ENCODE results near the gene XYLT1. TPM values are rescaled to one million over a fixed set of nuclear protein-coding genes. Genes with fewer than 3 reads are reported as not detected.

Gene XYLT1
- total RNA-seq, 1 donor from 2014 or later = 16.4 TPM

DNA sequence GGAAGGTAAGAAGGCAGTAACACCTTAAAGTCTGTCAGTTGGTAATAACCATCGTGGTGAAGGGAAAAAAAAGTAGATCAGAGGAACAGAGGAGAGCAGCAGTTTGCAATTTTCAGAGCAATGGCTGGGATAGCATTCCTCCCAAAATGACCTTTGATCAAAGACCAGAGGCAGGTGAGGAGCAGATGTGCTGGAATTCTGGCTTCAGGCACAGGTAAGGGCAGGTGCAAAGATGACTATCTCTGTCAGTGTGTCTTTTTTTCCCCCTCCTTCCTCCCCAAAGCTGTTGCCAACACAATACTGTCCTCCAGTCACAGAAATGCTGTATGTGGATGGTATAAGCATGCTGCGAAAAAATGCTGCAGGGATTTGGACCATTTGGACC lies 166.7 kb downstream of the XYLT1 start:
- no peak for DNase-seq (ENCODE audit: low spot score)
- peaks cover 2% of the 10 kb centered on the region for H3K27me3 Mint-ChIP-seq (ENCODE audit: insufficient read depth)
- no peak overlapping the region for H3K4me3 Mint-ChIP-seq
- H3K36me3 Mint-ChIP-seq (ENCODE audit: low read depth) = peaks cover 11% of the 10 kb centered on the region
- intact Hi-C loops (cut with micrococcal nuclease) = no loop called here
- H3K27ac Mint-ChIP-seq = no peak overlapping the region
- H3K9me3 Mint-ChIP-seq = no peaks in the 10 kb centered on the region
- peaks cover 41% of the 10 kb centered on the region for H3K4me1 Mint-ChIP-seq (ENCODE audit: low read depth)

DNA sequence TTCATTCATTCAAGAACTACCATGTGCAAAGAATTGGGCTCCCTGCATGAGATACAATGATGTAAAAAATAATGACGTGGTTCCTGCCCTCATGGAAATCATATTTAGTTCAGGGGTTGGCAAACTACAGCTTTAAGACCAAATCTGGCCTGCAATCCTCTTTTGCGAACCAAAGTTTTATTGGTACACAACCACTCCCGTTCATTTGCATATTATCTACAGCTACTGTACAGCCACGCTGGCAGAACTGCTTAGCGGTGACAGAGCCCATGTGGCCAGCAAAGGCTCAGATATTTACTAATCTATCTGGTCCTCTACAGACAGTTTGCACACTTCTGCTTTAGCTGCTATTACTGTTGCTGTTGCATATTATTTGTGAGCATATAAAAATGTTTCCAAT lies 167.7 kb downstream of the XYLT1 start:
- no peak overlapping the region for H3K27ac Mint-ChIP-seq
- H3K27me3 Mint-ChIP-seq (ENCODE audit: insufficient read depth) = peaks cover 2% of the 10 kb centered on the region
- peaks cover 9% of the 10 kb centered on the region for H3K36me3 Mint-ChIP-seq (ENCODE audit: low read depth)
- DNase-seq (ENCODE audit: low spot score) = no peak
- intact Hi-C loops (cut with micrococcal nuclease) = no loop called here
- no peaks in the 10 kb centered on the region for H3K9me3 Mint-ChIP-seq
- peaks cover 41% of the 10 kb centered on the region for H3K4me1 Mint-ChIP-seq (ENCODE audit: low read depth)
- H3K4me3 Mint-ChIP-seq = no peak overlapping the region

GRCh38 chr16:17302620-17303019 lies 168.1 kb downstream of the XYLT1 start:
- DNase-seq (ENCODE audit: low spot score) = no peak
- intact Hi-C loops (cut with micrococcal nuclease) = no loop called here
- Mint-ChIP-seq H3K27me3 (ENCODE audit: insufficient read depth) (peaks cover 2% of the 10 kb centered on the region), H3K4me3 (peak overlapping the region; percentile 19), H3K27ac (peak overlapping the region; percentile 55), H3K9me3 (no peaks in the 10 kb centered on the region), H3K4me1 (ENCODE audit: low read depth) (peaks cover 41% of the 10 kb centered on the region), H3K36me3 (ENCODE audit: low read depth) (peaks cover 9% of the 10 kb centered on the region)

- no peak overlapping the region for H3K4me3 Mint-ChIP-seq
- no peak overlapping the region for H3K27ac Mint-ChIP-seq
- peaks cover 41% of the 10 kb centered on the region for H3K4me1 Mint-ChIP-seq (ENCODE audit: low read depth)
- H3K9me3 Mint-ChIP-seq = no peaks in the 10 kb centered on the region
- H3K36me3 Mint-ChIP-seq (ENCODE audit: low read depth) = peaks cover 9% of the 10 kb centered on the region
- DNase-seq (ENCODE audit: low spot score) = peak; percentile 8
- intact Hi-C loops (cut with micrococcal nuclease) = no loop called here
- H3K27me3 Mint-ChIP-seq (ENCODE audit: insufficient read depth) = peaks cover 2% of the 10 kb centered on the region
Measured at GRCh38 chr16:17302214-17302613, 168.5 kb downstream of the XYLT1 start.

DNA sequence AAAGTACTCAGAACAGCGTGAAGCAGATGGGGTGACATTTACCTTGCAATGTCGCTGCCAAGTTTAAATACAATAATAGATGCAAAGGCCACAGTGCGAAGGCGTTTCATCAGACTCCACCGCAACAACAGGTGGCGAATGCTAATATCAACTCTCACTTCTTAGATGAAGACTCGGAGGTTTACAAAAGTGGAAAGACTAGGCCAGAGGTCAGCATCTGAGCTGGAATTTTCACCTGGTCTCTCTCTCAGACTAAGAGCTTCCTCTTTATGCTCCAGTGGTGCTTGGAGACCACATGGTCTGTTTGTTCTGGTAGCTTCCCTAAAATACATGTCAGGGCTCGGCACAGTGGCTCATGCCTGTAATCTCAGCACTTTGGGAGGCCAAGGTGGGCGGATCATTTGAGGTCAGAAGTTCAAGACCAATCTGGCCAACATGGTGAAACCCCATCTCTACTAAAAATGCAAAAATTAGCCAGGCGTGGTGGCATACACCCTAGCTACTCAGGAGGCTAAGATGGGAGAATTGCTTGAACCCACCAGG lies 169.1 kb downstream of the XYLT1 start:
- H3K27ac Mint-ChIP-seq = no peak overlapping the region
- no peaks in the 10 kb centered on the region for H3K9me3 Mint-ChIP-seq
- H3K4me1 Mint-ChIP-seq (ENCODE audit: low read depth) = peaks cover 41% of the 10 kb centered on the region
- H3K4me3 Mint-ChIP-seq = no peak overlapping the region
- peaks cover 9% of the 10 kb centered on the region for H3K36me3 Mint-ChIP-seq (ENCODE audit: low read depth)
- no peak for DNase-seq (ENCODE audit: low spot score)
- peaks cover 2% of the 10 kb centered on the region for H3K27me3 Mint-ChIP-seq (ENCODE audit: insufficient read depth)
- intact Hi-C loops (cut with micrococcal nuclease) = no loop called here

DNA sequence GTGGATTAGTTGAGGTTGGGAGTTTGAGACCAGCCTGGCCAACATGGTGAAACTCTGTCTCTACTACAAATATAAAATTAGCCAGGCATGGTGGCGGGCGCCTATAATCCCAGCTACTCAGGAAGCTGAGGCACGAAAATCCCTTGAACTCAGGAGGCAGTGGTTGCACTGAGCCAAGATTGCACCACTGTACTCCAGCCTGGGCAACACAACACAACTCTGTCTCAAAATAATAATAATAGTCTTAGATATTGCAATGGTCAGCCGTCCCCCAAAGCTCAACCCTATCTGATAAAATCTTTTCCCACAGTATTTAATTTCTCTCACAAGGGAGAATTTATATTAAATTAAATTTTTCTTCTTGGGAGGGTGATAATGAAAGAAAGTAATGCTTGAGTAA lies 169.6 kb downstream of the XYLT1 start:
- intact Hi-C loops (cut with micrococcal nuclease) = no loop called here
- Mint-ChIP-seq H3K27me3 (ENCODE audit: insufficient read depth) (peaks cover 2% of the 10 kb centered on the region), H3K4me3 (no peak overlapping the region), H3K4me1 (ENCODE audit: low read depth) (peaks cover 41% of the 10 kb centered on the region), H3K9me3 (no peaks in the 10 kb centered on the region), H3K27ac (no peak overlapping the region), H3K36me3 (ENCODE audit: low read depth) (peaks cover 9% of the 10 kb centered on the region)
- no peak for DNase-seq (ENCODE audit: low spot score)

- intact Hi-C loops (cut with micrococcal nuclease) = no loop called here
- Mint-ChIP-seq H3K4me3 (no peak overlapping the region), H3K27me3 (ENCODE audit: insufficient read depth) (peaks cover 2% of the 10 kb centered on the region), H3K9me3 (no peaks in the 10 kb centered on the region), H3K4me1 (ENCODE audit: low read depth) (peaks cover 36% of the 10 kb centered on the region), H3K36me3 (ENCODE audit: low read depth) (peaks cover 7% of the 10 kb centered on the region), H3K27ac (no peak overlapping the region)
- DNase-seq (ENCODE audit: low spot score) = no peak
Measured at GRCh38 chr16:17299790-17300189, 171.0 kb downstream of the XYLT1 start.

DNA sequence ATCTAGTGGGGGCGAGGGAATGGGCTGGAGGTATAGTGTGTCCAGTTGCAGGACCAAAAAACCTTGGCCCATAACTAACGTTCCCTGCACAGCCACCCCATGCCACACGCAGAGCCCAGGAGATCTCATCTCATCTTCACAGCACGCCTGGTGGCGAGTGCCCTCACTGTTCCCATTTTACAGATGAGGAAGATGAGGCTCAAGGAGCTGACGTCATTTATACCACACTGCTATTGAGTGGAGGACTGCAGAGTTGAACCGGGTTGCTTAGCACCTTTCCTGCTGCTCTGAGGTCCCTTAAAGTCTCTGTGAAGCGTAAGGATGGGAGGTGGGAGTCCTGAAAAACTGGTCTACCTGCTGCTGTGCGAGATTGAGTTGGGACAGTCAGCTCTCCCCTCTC lies 172.5 kb downstream of the XYLT1 start:
- Mint-ChIP-seq H3K27ac (no peak overlapping the region), H3K4me1 (ENCODE audit: low read depth) (peaks cover 25% of the 10 kb centered on the region), H3K9me3 (no peaks in the 10 kb centered on the region), H3K4me3 (no peak overlapping the region), H3K36me3 (ENCODE audit: low read depth) (peaks cover 7% of the 10 kb centered on the region), H3K27me3 (ENCODE audit: insufficient read depth) (peaks cover 2% of the 10 kb centered on the region)
- no peak for DNase-seq (ENCODE audit: low spot score)
- intact Hi-C loops (cut with micrococcal nuclease) = no loop called here

GRCh38 chr16:17296431-17296830 lies 174.3 kb downstream of the XYLT1 start:
- Mint-ChIP-seq H3K9me3 (no peaks in the 10 kb centered on the region), H3K27me3 (ENCODE audit: insufficient read depth) (no peaks in the 10 kb centered on the region), H3K4me1 (ENCODE audit: low read depth) (peaks cover 9% of the 10 kb centered on the region), H3K36me3 (ENCODE audit: low read depth) (peaks cover 4% of the 10 kb centered on the region), H3K27ac (no peak overlapping the region), H3K4me3 (no peak overlapping the region)
- DNase-seq (ENCODE audit: low spot score) = no peak
- intact Hi-C loops (cut with micrococcal nuclease) = no loop called here

GRCh38 chr16:17295948-17296347 lies 174.8 kb downstream of the XYLT1 start:
- no peak overlapping the region for H3K4me3 Mint-ChIP-seq
- DNase-seq (ENCODE audit: low spot score) = no peak
- peaks cover 9% of the 10 kb centered on the region for H3K4me1 Mint-ChIP-seq (ENCODE audit: low read depth)
- H3K36me3 Mint-ChIP-seq (ENCODE audit: low read depth) = peaks cover 4% of the 10 kb centered on the region
- intact Hi-C loops (cut with micrococcal nuclease) = no loop called here
- no peaks in the 10 kb centered on the region for H3K9me3 Mint-ChIP-seq
- no peak overlapping the region for H3K27ac Mint-ChIP-seq
- H3K27me3 Mint-ChIP-seq (ENCODE audit: insufficient read depth) = no peaks in the 10 kb centered on the region

GRCh38 chr16:17294856-17295255 lies 175.9 kb downstream of the XYLT1 start:
- intact Hi-C loops (cut with micrococcal nuclease) = no loop called here
- no peak for DNase-seq (ENCODE audit: low spot score)
- Mint-ChIP-seq H3K4me3 (no peak overlapping the region), H3K36me3 (ENCODE audit: low read depth) (peaks cover 2% of the 10 kb centered on the region), H3K27ac (no peak overlapping the region), H3K4me1 (ENCODE audit: low read depth) (peaks cover 14% of the 10 kb centered on the region), H3K27me3 (ENCODE audit: insufficient read depth) (no peaks in the 10 kb centered on the region), H3K9me3 (no peaks in the 10 kb centered on the region)

- Mint-ChIP-seq H3K27me3 (ENCODE audit: insufficient read depth) (no peaks in the 10 kb centered on the region), H3K36me3 (ENCODE audit: low read depth) (peaks cover 7% of the 10 kb centered on the region), H3K27ac (no peak overlapping the region), H3K9me3 (no peaks in the 10 kb centered on the region), H3K4me1 (ENCODE audit: low read depth) (peaks cover 22% of the 10 kb centered on the region), H3K4me3 (no peak overlapping the region)
- intact Hi-C loops (cut with micrococcal nuclease) = no loop called here
- no peak for DNase-seq (ENCODE audit: low spot score)
Measured at GRCh38 chr16:17293813-17294558, 176.8 kb downstream of the XYLT1 start.

DNA sequence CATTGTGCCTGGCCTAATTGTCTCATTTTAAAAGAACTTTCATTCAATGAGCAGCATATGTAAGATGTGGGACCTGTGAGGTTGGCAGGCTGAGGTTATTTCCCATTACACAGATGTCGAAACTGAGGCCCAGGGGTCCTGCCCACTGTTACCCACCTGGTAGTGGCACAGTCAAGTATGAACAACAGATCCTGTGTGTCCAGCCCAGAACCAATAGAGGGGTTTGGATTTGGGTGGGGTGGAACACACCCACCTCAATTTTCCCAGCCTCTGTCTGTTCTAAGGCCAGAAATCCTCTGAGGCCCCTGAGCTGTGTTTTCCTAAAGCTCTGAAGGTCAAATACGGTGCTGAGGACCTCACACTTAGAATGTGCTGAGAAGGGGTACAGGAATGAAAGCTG lies 179.5 kb downstream of the XYLT1 start:
- Mint-ChIP-seq H3K9me3 (no peaks in the 10 kb centered on the region), H3K27me3 (ENCODE audit: insufficient read depth) (no peaks in the 10 kb centered on the region), H3K27ac (no peak overlapping the region), H3K36me3 (ENCODE audit: low read depth) (peaks cover 7% of the 10 kb centered on the region), H3K4me3 (no peak overlapping the region), H3K4me1 (ENCODE audit: low read depth) (peaks cover 22% of the 10 kb centered on the region)
- no peak for DNase-seq (ENCODE audit: low spot score)
- intact Hi-C loops (cut with micrococcal nuclease) = no loop called here
